OCI-LY1 (cell line): ENCODE results near the gene SLC25A21.

Experiments used
- EZH2 ChIP-seq: fragments of 200-600 bp; sonication (generic), shearing (Covaris generic); IDR thresholded peaks from 2 replicates; pipeline ENCODE4 v1.8.0; 2017; ENCODE audit warnings: borderline replicate concordance, mixed run types, mild to moderate bottlenecking, antibody characterized with exemption, low read length, moderate library complexity, mixed read lengths
- TF ChIP-seq, protein P1 (sequence below): fragments of 200-600 bp; sonication (generic), shearing (Covaris generic); IDR thresholded peaks from 2 replicates; pipeline ENCODE4 v1.5.1; 2017; ENCODE audit warnings: mild to moderate bottlenecking, antibody characterized with exemption, low read length, moderate library complexity, mixed read lengths

DNA sequence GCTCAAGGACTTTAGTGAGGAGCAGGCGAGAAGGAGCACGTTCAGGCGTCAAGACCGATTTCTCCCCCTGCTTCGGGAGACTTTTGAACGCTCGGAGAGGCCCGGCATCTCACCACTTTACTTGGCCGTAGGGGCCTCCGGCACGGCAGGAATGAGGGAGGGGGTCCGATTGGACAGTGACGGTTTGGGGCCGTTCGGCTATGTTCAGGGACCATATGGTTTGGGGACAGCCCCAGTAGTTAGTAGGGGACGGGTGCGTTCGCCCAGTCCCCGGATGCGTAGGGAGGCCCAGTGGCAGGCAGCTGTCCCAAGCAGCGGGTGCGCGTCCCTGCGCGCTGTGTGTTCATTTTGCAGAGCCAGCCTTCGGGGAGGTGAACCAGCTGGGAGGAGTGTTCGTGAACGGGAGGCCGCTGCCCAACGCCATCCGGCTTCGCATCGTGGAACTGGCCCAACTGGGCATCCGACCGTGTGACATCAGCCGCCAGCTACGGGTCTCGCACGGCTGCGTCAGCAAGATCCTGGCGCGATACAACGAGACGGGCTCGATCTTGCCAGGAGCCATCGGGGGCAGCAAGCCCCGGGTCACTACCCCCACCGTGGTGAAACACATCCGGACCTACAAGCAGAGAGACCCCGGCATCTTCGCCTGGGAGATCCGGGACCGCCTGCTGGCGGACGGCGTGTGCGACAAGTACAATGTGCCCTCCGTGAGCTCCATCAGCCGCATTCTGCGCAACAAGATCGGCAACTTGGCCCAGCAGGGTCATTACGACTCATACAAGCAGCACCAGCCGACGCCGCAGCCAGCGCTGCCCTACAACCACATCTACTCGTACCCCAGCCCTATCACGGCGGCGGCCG, 509.6 kb downstream of the SLC25A21 start:
- TF ChIP-seq, protein P1, sequence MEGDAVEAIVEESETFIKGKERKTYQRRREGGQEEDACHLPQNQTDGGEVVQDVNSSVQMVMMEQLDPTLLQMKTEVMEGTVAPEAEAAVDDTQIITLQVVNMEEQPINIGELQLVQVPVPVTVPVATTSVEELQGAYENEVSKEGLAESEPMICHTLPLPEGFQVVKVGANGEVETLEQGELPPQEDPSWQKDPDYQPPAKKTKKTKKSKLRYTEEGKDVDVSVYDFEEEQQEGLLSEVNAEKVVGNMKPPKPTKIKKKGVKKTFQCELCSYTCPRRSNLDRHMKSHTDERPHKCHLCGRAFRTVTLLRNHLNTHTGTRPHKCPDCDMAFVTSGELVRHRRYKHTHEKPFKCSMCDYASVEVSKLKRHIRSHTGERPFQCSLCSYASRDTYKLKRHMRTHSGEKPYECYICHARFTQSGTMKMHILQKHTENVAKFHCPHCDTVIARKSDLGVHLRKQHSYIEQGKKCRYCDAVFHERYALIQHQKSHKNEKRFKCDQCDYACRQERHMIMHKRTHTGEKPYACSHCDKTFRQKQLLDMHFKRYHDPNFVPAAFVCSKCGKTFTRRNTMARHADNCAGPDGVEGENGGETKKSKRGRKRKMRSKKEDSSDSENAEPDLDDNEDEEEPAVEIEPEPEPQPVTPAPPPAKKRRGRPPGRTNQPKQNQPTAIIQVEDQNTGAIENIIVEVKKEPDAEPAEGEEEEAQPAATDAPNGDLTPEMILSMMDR = no peak
- TF ChIP-seq EZH2 = no peak
